ENCODE measurements around the gene CYB5R3. TPM values are rescaled to one million over a fixed set of nuclear protein-coding genes. Genes with fewer than 3 reads are reported as not detected.

CYB5R3 gene
- total RNA-seq, 2 donors from 2014 or later = 265 to 288 TPM

DNA sequence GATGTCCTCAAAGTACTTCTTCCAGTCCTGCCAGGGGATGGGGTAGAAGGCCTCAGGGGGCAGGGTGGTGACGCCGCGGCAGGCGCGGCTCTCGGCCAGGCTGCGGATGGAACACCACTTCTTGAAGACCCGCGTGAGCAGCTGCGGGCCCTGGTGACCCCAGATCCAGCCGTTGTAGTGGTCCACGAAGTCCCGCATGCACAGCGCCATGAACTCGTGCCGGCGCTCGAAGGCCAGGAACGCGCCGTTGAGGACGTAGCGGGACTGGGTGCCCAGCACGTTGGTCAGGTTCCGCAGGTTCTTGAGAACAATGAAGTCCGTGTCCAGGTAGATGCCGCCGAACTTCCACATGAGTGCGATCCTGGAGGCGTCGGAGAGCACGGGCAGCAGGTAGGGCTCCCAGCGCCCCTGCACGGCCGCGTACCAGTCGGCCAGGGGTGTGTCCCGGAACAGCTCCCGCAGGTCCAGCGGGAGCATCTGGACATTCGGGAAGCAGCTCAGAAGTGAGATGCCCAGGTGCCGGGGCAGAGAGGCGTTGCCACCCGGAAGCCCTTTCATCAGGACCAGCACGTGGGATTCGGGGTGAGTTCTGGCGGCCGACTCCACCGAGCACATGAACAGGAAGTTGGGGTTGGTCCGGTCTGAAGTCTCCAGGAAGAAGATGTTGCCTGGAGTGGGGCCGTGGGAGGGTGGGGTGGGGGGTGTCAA lies 44.0 kb upstream of the CYB5R3 start:
- Histone ChIP-seq H3K27ac (peak overlapping the region; percentile 95 to 98), H3K4me1 (peaks cover 0 to 66% of the 10 kb centered on the region in 2 donors), H3K36me3 (peaks cover 45% of the 10 kb centered on the region), H3K4me3 (no peak overlapping the region), H3K9me3 (no peaks in the 10 kb centered on the region), H3K27me3 (no peaks in the 10 kb centered on the region)
- TF ChIP-seq, protein P1, sequence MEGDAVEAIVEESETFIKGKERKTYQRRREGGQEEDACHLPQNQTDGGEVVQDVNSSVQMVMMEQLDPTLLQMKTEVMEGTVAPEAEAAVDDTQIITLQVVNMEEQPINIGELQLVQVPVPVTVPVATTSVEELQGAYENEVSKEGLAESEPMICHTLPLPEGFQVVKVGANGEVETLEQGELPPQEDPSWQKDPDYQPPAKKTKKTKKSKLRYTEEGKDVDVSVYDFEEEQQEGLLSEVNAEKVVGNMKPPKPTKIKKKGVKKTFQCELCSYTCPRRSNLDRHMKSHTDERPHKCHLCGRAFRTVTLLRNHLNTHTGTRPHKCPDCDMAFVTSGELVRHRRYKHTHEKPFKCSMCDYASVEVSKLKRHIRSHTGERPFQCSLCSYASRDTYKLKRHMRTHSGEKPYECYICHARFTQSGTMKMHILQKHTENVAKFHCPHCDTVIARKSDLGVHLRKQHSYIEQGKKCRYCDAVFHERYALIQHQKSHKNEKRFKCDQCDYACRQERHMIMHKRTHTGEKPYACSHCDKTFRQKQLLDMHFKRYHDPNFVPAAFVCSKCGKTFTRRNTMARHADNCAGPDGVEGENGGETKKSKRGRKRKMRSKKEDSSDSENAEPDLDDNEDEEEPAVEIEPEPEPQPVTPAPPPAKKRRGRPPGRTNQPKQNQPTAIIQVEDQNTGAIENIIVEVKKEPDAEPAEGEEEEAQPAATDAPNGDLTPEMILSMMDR (IDR thresholded peaks at IDR 0.05) = no peak
- no peak for DNase-seq (ENCODE audit: low spot score)

DNA sequence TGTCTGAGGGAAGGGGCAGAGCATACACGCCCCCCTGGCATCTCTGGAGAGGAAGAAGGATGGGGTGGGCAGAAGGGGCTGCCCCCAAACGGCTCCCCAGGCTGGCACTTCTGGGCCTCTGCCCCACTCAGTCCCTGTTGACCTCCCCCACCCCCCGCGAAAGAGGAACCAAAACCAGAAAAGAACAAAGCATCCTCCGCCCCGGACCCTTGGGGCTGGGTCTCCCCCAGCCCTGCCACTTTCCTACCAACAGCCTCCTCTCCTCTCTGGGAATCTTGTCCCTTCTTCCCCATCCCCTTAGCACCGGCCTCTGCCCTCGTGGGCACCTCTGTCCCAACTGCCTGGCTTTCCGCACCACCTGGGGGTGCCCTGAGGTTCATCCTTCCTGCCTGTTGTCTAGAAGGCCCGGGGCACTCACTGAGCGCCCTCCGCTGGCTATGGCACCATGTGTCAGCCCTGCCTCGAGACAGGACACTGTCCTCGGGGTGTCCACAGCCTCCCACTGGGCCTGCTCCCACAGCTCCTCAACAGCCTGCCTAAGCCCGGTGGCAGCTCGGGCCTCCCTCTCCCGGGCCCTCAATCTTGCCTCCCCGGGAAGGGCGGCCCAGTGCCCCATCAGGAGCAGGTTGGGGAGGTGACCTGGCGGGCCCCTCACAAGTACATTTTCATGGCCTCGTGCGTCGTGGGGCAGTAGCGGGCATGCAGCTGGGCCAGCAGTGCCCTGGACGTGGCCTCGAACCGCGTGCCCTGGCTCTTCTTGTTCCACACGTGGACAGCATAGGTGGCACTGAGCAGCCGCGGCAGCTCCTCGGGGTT lies 43.3 kb upstream of the CYB5R3 start:
- peak overlapping the region; percentile 95 to 98 for H3K27ac ChIP-seq
- no peaks in the 10 kb centered on the region for H3K27me3 ChIP-seq
- no peak overlapping the region for H3K4me3 ChIP-seq
- no peaks in the 10 kb centered on the region for H3K9me3 ChIP-seq
- H3K36me3 ChIP-seq = peaks cover 45% of the 10 kb centered on the region
- peaks cover 0 to 66% of the 10 kb centered on the region in 2 donors for H3K4me1 ChIP-seq
- TF ChIP-seq, protein P1 (IDR thresholded peaks at IDR 0.05) = no peak
- DNase-seq (ENCODE audit: low spot score) = no peak

DNA sequence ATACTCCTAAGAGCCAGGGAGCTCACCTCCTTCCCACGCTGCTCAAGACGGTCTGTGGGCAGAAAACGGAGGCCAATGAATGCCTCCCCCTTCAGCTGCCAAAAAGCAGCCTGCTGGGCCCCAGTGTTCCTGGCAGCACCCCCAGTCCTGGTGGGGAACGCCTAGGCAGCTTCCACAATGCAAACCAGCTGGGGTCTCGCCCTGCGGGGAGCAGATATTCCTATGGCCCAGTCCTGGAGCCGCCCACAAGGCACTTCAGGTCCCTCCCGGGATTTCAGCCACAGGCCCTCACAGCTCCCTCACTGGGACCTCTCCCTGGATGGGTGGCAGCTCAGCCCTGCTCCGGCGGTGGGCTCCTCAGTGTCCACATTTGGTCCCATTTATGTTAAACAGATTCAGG lies 42.2 kb upstream of the CYB5R3 start:
- peaks cover 3 to 66% of the 10 kb centered on the region in 2 donors for H3K4me1 ChIP-seq
- peaks cover 45% of the 10 kb centered on the region for H3K36me3 ChIP-seq
- DNase-seq (ENCODE audit: low spot score) = no peak
- no peaks in the 10 kb centered on the region for H3K27me3 ChIP-seq
- H3K4me3 ChIP-seq = no peak overlapping the region
- TF ChIP-seq, protein P1 (IDR thresholded peaks at IDR 0.05) = no peak
- peak overlapping the region; percentile 95 to 98 for H3K27ac ChIP-seq
- H3K9me3 ChIP-seq = no peaks in the 10 kb centered on the region

DNA sequence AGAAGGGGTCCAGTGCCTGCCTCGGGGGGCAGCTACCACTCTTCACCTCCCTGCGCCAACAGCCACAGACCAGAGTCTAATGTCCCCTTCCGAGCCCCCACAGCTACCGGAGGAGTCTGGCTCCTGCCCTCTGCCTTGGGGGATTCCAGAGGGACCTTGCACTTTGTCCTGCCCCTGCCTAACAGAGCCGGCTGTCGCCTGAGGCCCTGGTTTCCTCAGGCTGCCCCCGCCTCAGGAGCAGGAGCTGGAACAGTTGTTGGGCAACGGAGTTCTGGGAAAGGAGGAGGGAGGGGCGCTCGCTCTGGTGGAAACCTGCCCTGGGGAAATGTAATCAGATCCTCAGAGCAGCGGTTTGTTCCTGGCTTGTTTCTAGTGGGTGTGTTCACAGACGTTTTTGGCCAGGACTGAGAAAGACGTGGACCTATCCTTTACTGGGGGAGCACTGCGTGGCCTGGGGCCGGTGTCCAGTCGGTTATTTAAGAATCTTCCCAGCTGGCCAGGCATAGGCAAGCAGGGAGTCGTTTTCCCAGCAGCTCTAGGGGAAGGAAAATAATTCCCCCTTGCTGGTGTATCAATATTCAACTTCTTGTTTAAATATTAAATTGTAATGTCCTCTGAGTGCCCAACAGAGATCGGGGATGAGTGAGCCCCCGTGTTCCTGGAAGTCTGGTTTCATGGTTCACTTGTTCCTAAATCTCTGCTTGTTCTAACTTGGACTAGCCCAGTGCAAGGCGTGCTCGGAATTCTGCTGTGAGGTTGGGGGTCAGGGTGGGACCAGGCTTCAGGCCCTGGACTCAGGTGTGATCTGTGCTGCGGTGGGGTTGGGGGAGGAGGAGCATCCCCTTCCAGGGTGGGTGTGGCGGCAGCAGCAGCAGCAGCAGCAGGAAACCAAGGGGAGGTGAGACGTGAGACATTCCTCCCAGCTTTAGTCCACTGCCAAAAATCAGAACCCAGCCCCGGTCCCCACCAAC lies 39.3 kb upstream of the CYB5R3 start:
- Histone ChIP-seq H3K27me3 (no peaks in the 10 kb centered on the region), H3K9me3 (no peaks in the 10 kb centered on the region), H3K4me1 (peaks cover 4 to 79% of the 10 kb centered on the region in 2 donors), H3K36me3 (peaks cover 27% of the 10 kb centered on the region), H3K27ac (peak overlapping the region; percentile 95 to 98), H3K4me3 (no peak overlapping the region)
- TF ChIP-seq, protein P1 (IDR thresholded peaks at IDR 0.05) = no peak
- DNase-seq (ENCODE audit: low spot score) = peak; percentile 97

DNA sequence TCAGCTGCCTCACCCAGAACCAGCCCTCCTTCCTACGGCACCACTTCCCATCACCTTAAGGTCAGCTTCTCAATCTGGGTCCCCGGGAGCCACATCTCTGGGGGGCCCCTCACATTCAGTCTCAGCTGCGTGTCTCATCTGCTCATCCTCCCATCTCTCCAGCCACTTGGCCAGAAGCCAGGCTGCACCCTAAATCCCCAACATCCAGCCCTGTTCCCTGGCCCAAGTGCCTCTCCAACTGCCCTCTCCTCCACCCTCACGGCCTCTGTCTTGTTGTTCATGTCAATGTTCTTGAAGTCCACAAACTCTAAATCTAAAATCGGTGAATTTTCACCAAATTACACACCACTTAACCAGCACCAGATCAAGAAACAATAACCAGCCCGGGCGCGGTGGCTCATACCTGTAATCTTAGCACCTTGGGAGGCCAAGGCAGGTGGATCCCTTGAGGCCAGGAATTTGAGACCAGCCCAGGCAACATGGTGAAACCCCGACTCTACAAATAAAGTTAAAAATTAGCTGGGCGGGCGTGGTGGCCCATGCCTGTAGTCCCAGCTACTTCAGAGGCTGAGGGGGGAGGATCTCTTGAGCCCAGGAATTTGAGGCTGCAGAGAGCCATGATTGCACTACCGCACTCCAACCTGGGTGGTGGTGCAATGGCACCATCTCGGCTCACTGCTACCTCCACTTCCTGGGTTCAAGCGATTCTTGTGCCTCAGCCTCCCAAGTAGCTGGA lies 37.7 kb upstream of the CYB5R3 start:
- H3K27me3 ChIP-seq = no peaks in the 10 kb centered on the region
- peaks cover 11% of the 10 kb centered on the region for H3K36me3 ChIP-seq
- TF ChIP-seq, protein P1 (IDR thresholded peaks at IDR 0.05) = no peak
- H3K4me1 ChIP-seq = peaks cover 4 to 89% of the 10 kb centered on the region in 2 donors
- DNase-seq (ENCODE audit: low spot score) = no peak
- no peak overlapping the region for H3K4me3 ChIP-seq
- H3K9me3 ChIP-seq = no peaks in the 10 kb centered on the region
- peak overlapping the region; percentile 95 to 98 for H3K27ac ChIP-seq

All from right atrium auricular region (tissue), 2 donors.